ENCODE results near the gene TMTC4. TPM values are rescaled to one million over a fixed set of nuclear protein-coding genes. Genes with fewer than 3 reads are reported as not detected.

TMTC4 gene
- total and polyA plus RNA-seq, 2 donors from 2014 or later: 10.5 to 15.1 TPM

DNA sequence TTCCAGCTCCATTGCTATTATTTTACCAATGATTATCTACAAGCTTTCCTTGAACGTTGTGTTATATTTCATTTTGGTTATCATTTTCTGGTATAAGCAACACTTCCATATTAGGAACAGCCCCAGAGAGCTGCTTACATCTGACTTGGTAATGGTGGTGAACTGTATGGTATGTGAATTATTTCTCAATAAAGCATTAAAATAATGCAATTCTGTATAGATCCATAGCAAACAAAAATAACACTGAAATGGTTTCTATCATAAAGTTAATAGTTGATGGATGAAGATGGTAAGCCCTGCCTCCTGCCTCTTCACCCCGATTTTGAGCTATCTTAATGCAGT, 113.5 kb downstream of the TMTC4 start:
- intact Hi-C loops (cut with DNase I): no loop called here
- Histone ChIP-seq H3K9me3 (ENCODE audit: control insufficient read depth in 2 of 3, insufficient read depth in 1 of 3, low read length in 3 of 3) (peaks cover 0 to 5% (median 0%) of the 10 kb centered on the region in 3 donors), H3K9ac (ENCODE audit: low read length in 3 of 3) (no peak overlapping the region), H3K4me1 (ENCODE audit: control insufficient read depth in 2 of 3, insufficient read depth in 2 of 3, low read depth in 1 of 3, low read length in 3 of 3) (peaks cover 0 to 20% (median 5%) of the 10 kb centered on the region in 3 donors), H3K27ac (ENCODE audit: low read depth in 2 of 2, low read length in 2 of 2) (peak overlapping the region; percentile 14 to 47), H3K36me3 (ENCODE audit: control insufficient read depth in 2 of 3, insufficient read depth in 3 of 3, low read length in 3 of 3) (no peaks in the 10 kb centered on the region), H3K4me3 (ENCODE audit: low read length in 3 of 3) (no peak overlapping the region), H3K27me3 (ENCODE audit: control insufficient read depth, insufficient read depth, low read length) (no peaks in the 10 kb centered on the region)
- no peak for FAIRE-seq
- DNase-seq: no peak
- TF ChIP-seq, protein P1, sequence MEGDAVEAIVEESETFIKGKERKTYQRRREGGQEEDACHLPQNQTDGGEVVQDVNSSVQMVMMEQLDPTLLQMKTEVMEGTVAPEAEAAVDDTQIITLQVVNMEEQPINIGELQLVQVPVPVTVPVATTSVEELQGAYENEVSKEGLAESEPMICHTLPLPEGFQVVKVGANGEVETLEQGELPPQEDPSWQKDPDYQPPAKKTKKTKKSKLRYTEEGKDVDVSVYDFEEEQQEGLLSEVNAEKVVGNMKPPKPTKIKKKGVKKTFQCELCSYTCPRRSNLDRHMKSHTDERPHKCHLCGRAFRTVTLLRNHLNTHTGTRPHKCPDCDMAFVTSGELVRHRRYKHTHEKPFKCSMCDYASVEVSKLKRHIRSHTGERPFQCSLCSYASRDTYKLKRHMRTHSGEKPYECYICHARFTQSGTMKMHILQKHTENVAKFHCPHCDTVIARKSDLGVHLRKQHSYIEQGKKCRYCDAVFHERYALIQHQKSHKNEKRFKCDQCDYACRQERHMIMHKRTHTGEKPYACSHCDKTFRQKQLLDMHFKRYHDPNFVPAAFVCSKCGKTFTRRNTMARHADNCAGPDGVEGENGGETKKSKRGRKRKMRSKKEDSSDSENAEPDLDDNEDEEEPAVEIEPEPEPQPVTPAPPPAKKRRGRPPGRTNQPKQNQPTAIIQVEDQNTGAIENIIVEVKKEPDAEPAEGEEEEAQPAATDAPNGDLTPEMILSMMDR (IDR thresholded peaks at IDR 0.05; ENCODE audit: borderline replicate concordance, extremely low read depth, insufficient read depth): no peak

DNA sequence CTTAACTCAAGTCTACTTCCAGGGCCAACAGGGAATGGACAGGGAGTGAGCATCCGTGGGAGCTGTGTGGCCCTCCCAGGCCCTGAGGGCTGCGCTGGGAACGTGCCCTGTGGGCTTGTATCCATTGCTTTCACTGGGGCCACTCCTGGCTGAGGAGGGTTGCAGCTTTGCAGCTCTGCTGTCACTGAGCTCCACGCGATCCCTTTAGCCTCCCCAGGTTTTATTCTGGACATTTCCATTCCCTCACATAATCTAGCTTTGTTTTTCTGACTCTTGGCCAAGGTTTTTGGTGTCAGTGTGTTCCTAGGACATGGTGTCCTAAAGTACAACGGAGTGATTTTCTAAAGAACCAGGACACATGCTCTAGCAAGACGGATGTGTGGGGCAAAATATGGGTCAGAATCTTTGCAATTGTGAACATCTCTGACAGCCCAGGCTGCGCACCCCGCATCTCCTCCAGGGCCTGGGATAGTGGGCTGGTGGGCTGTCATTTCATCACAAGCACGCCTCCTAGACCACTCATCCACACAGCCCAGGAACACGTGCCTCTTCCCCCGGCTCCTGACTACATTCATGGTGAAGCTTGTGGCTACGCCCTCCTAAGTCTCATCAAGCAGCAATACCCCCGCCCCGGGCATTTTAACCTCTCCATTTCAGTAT, 114.0 kb downstream of the TMTC4 start:
- FAIRE-seq: no peak
- no peaks in the 10 kb centered on the region for H3K36me3 ChIP-seq (ENCODE audit: control insufficient read depth in 2 of 3, insufficient read depth in 3 of 3, low read length in 3 of 3)
- peaks cover 0 to 20% (median 5%) of the 10 kb centered on the region in 3 donors for H3K4me1 ChIP-seq (ENCODE audit: control insufficient read depth in 2 of 3, insufficient read depth in 2 of 3, low read depth in 1 of 3, low read length in 3 of 3)
- H3K4me3 ChIP-seq (ENCODE audit: low read length in 3 of 3): no peak overlapping the region
- DNase-seq: no peak
- TF ChIP-seq, protein P1 (IDR thresholded peaks at IDR 0.05; ENCODE audit: borderline replicate concordance, extremely low read depth, insufficient read depth): no peak
- H3K9me3 ChIP-seq (ENCODE audit: control insufficient read depth in 2 of 3, insufficient read depth in 1 of 3, low read length in 3 of 3): peaks cover 0 to under 1% (median 0%) of the 10 kb centered on the region in 3 donors
- no peak overlapping the region for H3K9ac ChIP-seq (ENCODE audit: low read length in 3 of 3)
- H3K27ac ChIP-seq (ENCODE audit: low read depth in 2 of 2, low read length in 2 of 2): peak overlapping the region; percentile 12 to 14
- no peaks in the 10 kb centered on the region for H3K27me3 ChIP-seq (ENCODE audit: control insufficient read depth, insufficient read depth, low read length)
- intact Hi-C loops (cut with DNase I): no loop called here

DNA sequence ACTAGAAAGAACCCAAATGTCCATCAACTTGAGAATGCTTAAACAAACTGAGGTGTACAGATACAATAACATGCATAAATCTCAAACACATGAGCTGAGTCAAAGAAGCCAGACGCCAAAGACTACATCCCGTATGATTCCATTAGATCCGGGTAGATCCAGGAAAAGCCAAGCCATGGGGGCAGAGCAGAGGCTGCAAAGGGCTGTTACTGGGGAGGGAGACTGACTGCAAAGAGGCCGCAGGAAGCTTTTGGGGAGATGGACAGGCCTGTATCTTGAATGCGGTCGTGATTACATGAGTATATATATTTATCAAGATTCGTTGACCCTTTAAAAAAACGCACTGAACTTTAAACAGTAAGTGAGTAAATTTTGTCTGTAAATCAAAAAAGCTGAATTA, 114.7 kb downstream of the TMTC4 start:
- H3K4me1 ChIP-seq (ENCODE audit: control insufficient read depth in 2 of 3, insufficient read depth in 2 of 3, low read depth in 1 of 3, low read length in 3 of 3): peaks cover 0 to 20% (median 5%) of the 10 kb centered on the region in 3 donors
- FAIRE-seq: no peak

More for the DNA sequence above, 114.7 kb downstream of the TMTC4 start:
- Histone ChIP-seq H3K4me3 (ENCODE audit: low read length in 3 of 3) (no peak overlapping the region), H3K9me3 (ENCODE audit: control insufficient read depth in 2 of 3, insufficient read depth in 1 of 3, low read length in 3 of 3) (no peaks in the 10 kb centered on the region), H3K27ac (ENCODE audit: low read depth in 2 of 2, low read length in 2 of 2) (no peak overlapping the region), H3K36me3 (ENCODE audit: control insufficient read depth in 2 of 3, insufficient read depth in 3 of 3, low read length in 3 of 3) (no peaks in the 10 kb centered on the region), H3K9ac (ENCODE audit: low read length in 3 of 3) (no peak overlapping the region), H3K27me3 (ENCODE audit: control insufficient read depth, insufficient read depth, low read length) (no peaks in the 10 kb centered on the region)
- DNase-seq: no peak
- intact Hi-C loops (cut with DNase I): no loop called here
- TF ChIP-seq, protein P1 (IDR thresholded peaks at IDR 0.05; ENCODE audit: borderline replicate concordance, extremely low read depth, insufficient read depth): no peak

Other genes starting within 250 kb of the TMTC4 start
- gene GGACT, start 86.0 kb downstream of the TMTC4 start, total RNA-seq: 9.3 TPM
- 15.6 TPM for gene GGACT, start 86.0 kb downstream of the TMTC4 start, polyA plus RNA-seq (ENCODE audit: insufficient read depth, low read depth, low replicate concordance)